Measurements from ENCODE around the gene ZYG11B. TPM values are rescaled to one million over a fixed set of nuclear protein-coding genes. Genes with fewer than 3 reads are reported as not detected.
A peak's percentile ranks its signal among the peaks of the same experiment; 100 is the strongest.

Gene ZYG11B
- total and polyA plus RNA-seq, 2 experiments from 2014 or later, result 5.4 to 34.4 TPM

- H3K27ac ChIP-seq, result no peak overlapping the region
- WGBS (ENCODE audit: low lambda C conversion rate, missing lambda C conversion rate), result 71% methylated on average over 1 of the region's 1 CpG
- H2AFZ ChIP-seq, result no peak overlapping the region
- H3K4me1 ChIP-seq (ENCODE audit: insufficient read depth), result peaks cover 9% of the 10 kb centered on the region
- no peaks in the 10 kb centered on the region for H3K27me3 ChIP-seq
- no peak overlapping the region for H3K4me3 ChIP-seq
- no peak for DNase-seq (ENCODE audit: low spot score)
- no peaks in the 10 kb centered on the region for H3K9me2 ChIP-seq (replicated peaks; ENCODE audit: insufficient read depth)
- no peaks in the 10 kb centered on the region for H4K20me1 ChIP-seq (ENCODE audit: insufficient read depth, poor library complexity, severe bottlenecking)
- TF ChIP-seq EZH2phosphoT487 (IDR thresholded peaks at IDR 0.05; ENCODE audit: low read depth, severe bottlenecking, unreplicated experiment) (no peak), CTCF (IDR thresholded peaks at IDR 0.05; ENCODE audit: poor library complexity) (no peak), EZH2 (IDR thresholded peaks at IDR 0.05; ENCODE audit: borderline replicate concordance) (no peak)
- H3K36me3 ChIP-seq (replicated peaks; ENCODE audit: insufficient read depth, low read depth), result no peaks in the 10 kb centered on the region
- peaks cover 50% of the 10 kb centered on the region for H3K79me2 ChIP-seq
- no peaks in the 10 kb centered on the region for H3K9me3 ChIP-seq (ENCODE audit: low read depth)
- no peak overlapping the region for H3K4me2 ChIP-seq
These were observed 32.4 kb upstream of the ZYG11B start for GRCh38 chr1:52693843-52694242.

GRCh38 chr1:52695627-52696026, 30.6 kb upstream of the ZYG11B start:
- Histone ChIP-seq H3K79me2 (peaks cover 50% of the 10 kb centered on the region), H3K4me2 (no peak overlapping the region), H3K4me3 (no peak overlapping the region), H3K4me1 (ENCODE audit: insufficient read depth) (peaks cover 9% of the 10 kb centered on the region), H3K9me2 (replicated peaks; ENCODE audit: insufficient read depth) (no peaks in the 10 kb centered on the region), H3K36me3 (replicated peaks; ENCODE audit: insufficient read depth, low read depth) (no peaks in the 10 kb centered on the region), H3K27me3 (no peaks in the 10 kb centered on the region), H3K27ac (no peak overlapping the region), H3K9me3 (ENCODE audit: low read depth) (no peaks in the 10 kb centered on the region), H2AFZ (no peak overlapping the region), H4K20me1 (ENCODE audit: insufficient read depth, poor library complexity, severe bottlenecking) (no peaks in the 10 kb centered on the region)
- WGBS (ENCODE audit: low lambda C conversion rate, missing lambda C conversion rate), result 96% methylated on average over 7 of the region's 7 CpGs
- no peak for TF ChIP-seq CTCF (IDR thresholded peaks at IDR 0.05; ENCODE audit: poor library complexity)
- no peak for TF ChIP-seq EZH2phosphoT487 (IDR thresholded peaks at IDR 0.05; ENCODE audit: low read depth, severe bottlenecking, unreplicated experiment)
- TF ChIP-seq EZH2 (IDR thresholded peaks at IDR 0.05; ENCODE audit: borderline replicate concordance), result no peak
- DNase-seq (ENCODE audit: low spot score), result no peak

- H3K9me3 ChIP-seq (ENCODE audit: low read depth), result no peaks in the 10 kb centered on the region
- peak within 1 kb of the TSS; percentile 89 for H2AFZ ChIP-seq
- H3K4me2 ChIP-seq, result peak within 1 kb of the TSS; percentile 80
- no peaks in the 10 kb centered on the region for H3K27me3 ChIP-seq
- H3K9me2 ChIP-seq (replicated peaks; ENCODE audit: insufficient read depth), result no peaks in the 10 kb centered on the region
- H4K20me1 ChIP-seq (ENCODE audit: insufficient read depth, poor library complexity, severe bottlenecking), result no peaks in the 10 kb centered on the region
- H3K4me3 ChIP-seq, result peak within 1 kb of the TSS; percentile 33
- H3K36me3 ChIP-seq (replicated peaks; ENCODE audit: insufficient read depth, low read depth), result no peaks in the 10 kb centered on the region
- H3K27ac ChIP-seq, result peak within 1 kb of the TSS; percentile 87
- TF ChIP-seq EZH2 (IDR thresholded peaks at IDR 0.05; ENCODE audit: borderline replicate concordance), result no peak
- no peak for TF ChIP-seq EZH2phosphoT487 (IDR thresholded peaks at IDR 0.05; ENCODE audit: low read depth, severe bottlenecking, unreplicated experiment)
- TF ChIP-seq CTCF (IDR thresholded peaks at IDR 0.05; ENCODE audit: poor library complexity), result no peak
- peaks cover 46% of the 10 kb centered on the region for H3K79me2 ChIP-seq
- 7% methylated on average over 55 of the region's 68 CpGs for WGBS (ENCODE audit: low lambda C conversion rate, missing lambda C conversion rate)
- H3K4me1 ChIP-seq (ENCODE audit: insufficient read depth), result peaks cover 9% of the 10 kb centered on the region
- DNase-seq (ENCODE audit: low spot score), result peak; percentile 94
These were observed 28.2 kb upstream of the ZYG11B start, which contains the start of gene COA7 for GRCh38 chr1:52697795-52698674. TSS of gene COA7 (minus strand) at chr1:52698347. CDS start at chr1:52698326, 21 bp downstream.

All from hepatocyte (in vitro differentiated cells).